HEK293 (cell line): Measurements from ENCODE around the gene RAET1L.

Experiments
- CTCF ChIA-PET: fragments of 350-600 bp; formaldehyde crosslinking; extraction: SDS; loops from one replicate; lab custom pipeline; 2021; ENCODE audit warnings: antibody characterized with exemption; lab: Yijun Ruan, JAX
- POLR2A ChIA-PET: fragments of 300-600 bp; formaldehyde crosslinking; extraction: SDS; loops from one replicate; lab custom pipeline; 2020; ENCODE audit warnings: antibody characterized with exemption, inconsistent platforms; lab: Yijun Ruan, JAX
- H3K27ac ChIP-seq: fragments of 200-500 bp; sonication (Bioruptor generic); 2 replicates; pipeline ENCODE4 v1.5.1; 2014; ENCODE audit warnings: low read depth, low read length, control low read depth, inconsistent platforms; ENCODE audit errors: extremely low read depth
- H3K36me3 ChIP-seq, 2 experiments: fragments of 200-500 bp in 1 of 2; sonication (Bioruptor generic) in 1 of 2; 1 replicate in 1 of 2; 2 replicates in 1 of 2; pipeline ENCODE4 v1.5.1; 2014 to 2017; ENCODE audit warnings: inconsistent platforms in 2 of 2, low read length in 2 of 2; ENCODE audit not compliant: control insufficient read depth in 2 of 2, insufficient read depth in 1 of 2
- H3K4me1 ChIP-seq: fragments of 200-500 bp; sonication (Bioruptor generic); 2 replicates; pipeline ENCODE4 v1.5.1; 2014; ENCODE audit warnings: mild to moderate bottlenecking, low read length, inconsistent platforms; ENCODE audit not compliant: control insufficient read depth, insufficient read depth
- H3K4me3 ChIP-seq: 2 replicates; pipeline ENCODE4 v1.5.1; 2011; ENCODE audit warnings: low read depth, mild to moderate bottlenecking, control low read depth, low read length, moderate library complexity
- H3K9me3 ChIP-seq: fragments of 200-500 bp; sonication (Bioruptor generic); 2 replicates; pipeline ENCODE4 v1.5.1; 2014; ENCODE audit warnings: low read depth, low read length, inconsistent platforms; ENCODE audit not compliant: control insufficient read depth, insufficient read depth
- MYNN ChIP-seq: fragments of 450-650 bp; formaldehyde crosslinking; IDR thresholded peaks from 2 replicates; pipeline ENCODE4 v1.5.1; 2016; ENCODE audit warnings: missing biosample characterization, missing genetic modification characterization, borderline replicate concordance
- PBX3 ChIP-seq: sonication (generic); formaldehyde crosslinking; IDR thresholded peaks from 2 replicates; pipeline ENCODE4 v1.8.1; 2022; ENCODE audit warnings: mild to moderate bottlenecking, moderate library complexity, missing genetic modification reagents
- PRDM10 ChIP-seq: fragments of 450-650 bp; formaldehyde crosslinking; IDR thresholded peaks from 2 replicates; pipeline ENCODE4 v1.5.1; 2016; ENCODE audit warnings: missing biosample characterization, missing genetic modification characterization
- SCRT1 ChIP-seq: fragments of 450-650 bp; formaldehyde crosslinking; IDR thresholded peaks from 2 replicates; pipeline ENCODE4 v1.5.1; 2016; ENCODE audit warnings: missing biosample characterization, missing genetic modification characterization, borderline replicate concordance
- YY1 ChIP-seq: fragments of 450-650 bp; formaldehyde crosslinking; IDR thresholded peaks from 2 replicates; pipeline ENCODE4 v1.5.1; 2018; ENCODE audit warnings: missing biosample characterization, missing genetic modification characterization
- ZBTB7A ChIP-seq: fragments of 450-650 bp; formaldehyde crosslinking; IDR thresholded peaks from 2 replicates; pipeline ENCODE4 v1.5.1; 2016; ENCODE audit warnings: low read depth, missing biosample characterization, missing genetic modification characterization
- ZFHX2 ChIP-seq: fragments of 450-650 bp; formaldehyde crosslinking; conservative IDR thresholded peaks from 2 replicates; pipeline ENCODE4 v1.5.1; 2016; ENCODE audit warnings: missing biosample characterization, missing genetic modification characterization
- ZNF146 ChIP-seq: fragments of 450-650 bp; formaldehyde crosslinking; IDR thresholded peaks from 2 replicates; pipeline ENCODE4 v1.5.1; 2016; ENCODE audit warnings: missing biosample characterization, missing genetic modification characterization
- ZNF184 ChIP-seq: fragments of 450-650 bp; IDR thresholded peaks from 2 replicates; pipeline ENCODE4 v1.5.1; 2018; ENCODE audit warnings: missing biosample characterization, mild to moderate bottlenecking, missing genetic modification characterization
- ZNF221 ChIP-seq: fragments of 450-650 bp; formaldehyde crosslinking; IDR thresholded peaks from 2 replicates; pipeline ENCODE4 v1.5.1; 2017; ENCODE audit warnings: missing biosample characterization, missing genetic modification characterization, borderline replicate concordance
- ZNF239 ChIP-seq: fragments of 450-650 bp; formaldehyde crosslinking; IDR thresholded peaks from 2 replicates; pipeline ENCODE4 v1.5.1; 2016; ENCODE audit warnings: missing biosample characterization, missing genetic modification characterization
- ZNF398 ChIP-seq: fragments of 450-650 bp; formaldehyde crosslinking; IDR thresholded peaks from 2 replicates; pipeline ENCODE4 v1.5.1; 2017; ENCODE audit warnings: missing biosample characterization, missing genetic modification characterization
- ZNF416 ChIP-seq: fragments of 450-650 bp; formaldehyde crosslinking; IDR thresholded peaks from 2 replicates; pipeline ENCODE4 v1.5.1; 2016; ENCODE audit warnings: missing biosample characterization, missing genetic modification characterization
- ZNF449 ChIP-seq: fragments of 450-650 bp; formaldehyde crosslinking; IDR thresholded peaks from 2 replicates; pipeline ENCODE4 v1.5.1; 2017; ENCODE audit warnings: missing biosample characterization, mild to moderate bottlenecking, missing genetic modification characterization, moderate library complexity
- ZNF530 ChIP-seq: fragments of 450-650 bp; formaldehyde crosslinking; IDR thresholded peaks from 2 replicates; pipeline ENCODE4 v1.5.1; 2016; ENCODE audit warnings: low read depth, missing biosample characterization, missing genetic modification characterization
- ZNF561 ChIP-seq: fragments of 450-650 bp; IDR thresholded peaks from 2 replicates; pipeline ENCODE4 v1.5.1; 2018; ENCODE audit warnings: missing biosample characterization, missing genetic modification characterization, borderline replicate concordance
- ZNF664 ChIP-seq: fragments of 450-650 bp; formaldehyde crosslinking; IDR thresholded peaks from 2 replicates; pipeline ENCODE4 v1.5.1; 2016; ENCODE audit warnings: missing biosample characterization, missing genetic modification characterization
- ZNF677 ChIP-seq: fragments of 450-650 bp; IDR thresholded peaks from 2 replicates; pipeline ENCODE4 v1.5.0; 2018; ENCODE audit warnings: missing biosample characterization, mild to moderate bottlenecking, missing genetic modification characterization, moderate library complexity
- ZNF76 ChIP-seq: fragments of 450-650 bp; formaldehyde crosslinking; IDR thresholded peaks from 2 replicates; pipeline ENCODE4; 2016; ENCODE audit warnings: low read depth, missing biosample characterization, missing genetic modification characterization, borderline replicate concordance
- ZSCAN30 ChIP-seq: fragments of 450-650 bp; IDR thresholded peaks from 2 replicates; pipeline ENCODE4 v1.5.1; 2018; ENCODE audit warnings: missing biosample characterization, mild to moderate bottlenecking, missing genetic modification characterization, moderate library complexity
- ZSCAN4 ChIP-seq: fragments of 450-650 bp; formaldehyde crosslinking; IDR thresholded peaks from 2 replicates; pipeline ENCODE4 v1.5.1; 2017; ENCODE audit warnings: missing biosample characterization, missing genetic modification characterization
- TF ChIP-seq, protein P1 (sequence below): fragments of 450-650 bp; formaldehyde crosslinking; IDR thresholded peaks from 2 replicates; pipeline ENCODE4 v1.5.1; 2016; ENCODE audit warnings: missing biosample characterization, missing genetic modification characterization
- TF ChIP-seq, protein P2 (sequence below): fragments of 450-650 bp; formaldehyde crosslinking; IDR thresholded peaks from 2 replicates; pipeline ENCODE4 v1.5.1; 2016; ENCODE audit warnings: missing biosample characterization, missing genetic modification characterization

RAET1L gene

DNA sequence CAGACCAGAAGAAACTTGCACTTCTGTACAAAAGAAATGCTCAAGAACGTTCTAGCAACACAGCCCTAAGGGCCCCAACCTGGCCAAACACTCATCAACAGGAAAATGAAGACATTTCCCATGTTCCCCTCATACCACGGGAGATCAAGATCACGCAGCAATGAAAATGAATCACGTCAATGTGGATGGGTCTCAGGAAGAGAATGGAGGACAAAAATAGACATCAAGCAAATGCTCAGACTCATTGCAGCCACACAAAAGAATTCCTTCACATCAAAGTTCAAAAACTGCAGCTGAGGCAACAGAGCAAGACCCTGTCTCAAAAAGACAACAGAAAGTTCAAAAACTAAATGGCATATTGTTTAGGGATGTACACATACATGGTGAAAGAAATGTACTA, 25.5 kb upstream of the RAET1L start (continued):
- no peak for TF ChIP-seq ZNF664 (tag by site-specific recombination)
- no peak for TF ChIP-seq YY1 (tag by site-specific recombination)
- no peak for TF ChIP-seq PRDM10
- TF ChIP-seq ZNF221 (tag by site-specific recombination) = no peak
- TF ChIP-seq ZNF184 (tag by site-specific recombination) = no peak
- no peak for TF ChIP-seq ZNF449 (tag by site-specific recombination)
- TF ChIP-seq ZNF561 (tag by site-specific recombination) = no peak
- no peak for TF ChIP-seq ZFHX2
- no peak for TF ChIP-seq ZSCAN30 (tag by site-specific recombination)
- no peak for TF ChIP-seq ZNF530 (tag by site-specific recombination)
- no peak for TF ChIP-seq ZSCAN4

GRCh38 chr6:150048099-150048498, 22.8 kb upstream of the RAET1L start:
- Histone ChIP-seq H3K27ac (no peak overlapping the region), H3K4me1 (no peaks in the 10 kb centered on the region), H3K36me3 (no peaks in the 10 kb centered on the region), H3K9me3 (no peaks in the 10 kb centered on the region), H3K4me3 (no peak overlapping the region)
- ChIA-PET CTCF (no interaction called here), POLR2A (no interaction called here)
- TF ChIP-seq ZNF239 (tag by site-specific recombination) (no peak), ZNF184 (tag by site-specific recombination) (no peak), PBX3 (CRISPR knock-in tag) (no peak), SCRT1 (tag by site-specific recombination) (no peak), ZBTB7A (tag by site-specific recombination) (no peak), MYNN (tag by site-specific recombination) (no peak), ZNF677 (tag by site-specific recombination) (no peak), ZNF416 (no peak), ZNF398 (no peak), ZNF76 (tag by site-specific recombination) (no peak), ZNF146 (tag by site-specific recombination) (no peak)
- TF ChIP-seq, protein P1, sequence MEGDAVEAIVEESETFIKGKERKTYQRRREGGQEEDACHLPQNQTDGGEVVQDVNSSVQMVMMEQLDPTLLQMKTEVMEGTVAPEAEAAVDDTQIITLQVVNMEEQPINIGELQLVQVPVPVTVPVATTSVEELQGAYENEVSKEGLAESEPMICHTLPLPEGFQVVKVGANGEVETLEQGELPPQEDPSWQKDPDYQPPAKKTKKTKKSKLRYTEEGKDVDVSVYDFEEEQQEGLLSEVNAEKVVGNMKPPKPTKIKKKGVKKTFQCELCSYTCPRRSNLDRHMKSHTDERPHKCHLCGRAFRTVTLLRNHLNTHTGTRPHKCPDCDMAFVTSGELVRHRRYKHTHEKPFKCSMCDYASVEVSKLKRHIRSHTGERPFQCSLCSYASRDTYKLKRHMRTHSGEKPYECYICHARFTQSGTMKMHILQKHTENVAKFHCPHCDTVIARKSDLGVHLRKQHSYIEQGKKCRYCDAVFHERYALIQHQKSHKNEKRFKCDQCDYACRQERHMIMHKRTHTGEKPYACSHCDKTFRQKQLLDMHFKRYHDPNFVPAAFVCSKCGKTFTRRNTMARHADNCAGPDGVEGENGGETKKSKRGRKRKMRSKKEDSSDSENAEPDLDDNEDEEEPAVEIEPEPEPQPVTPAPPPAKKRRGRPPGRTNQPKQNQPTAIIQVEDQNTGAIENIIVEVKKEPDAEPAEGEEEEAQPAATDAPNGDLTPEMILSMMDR (tag by site-specific recombination) = no peak
- TF ChIP-seq, protein P2, sequence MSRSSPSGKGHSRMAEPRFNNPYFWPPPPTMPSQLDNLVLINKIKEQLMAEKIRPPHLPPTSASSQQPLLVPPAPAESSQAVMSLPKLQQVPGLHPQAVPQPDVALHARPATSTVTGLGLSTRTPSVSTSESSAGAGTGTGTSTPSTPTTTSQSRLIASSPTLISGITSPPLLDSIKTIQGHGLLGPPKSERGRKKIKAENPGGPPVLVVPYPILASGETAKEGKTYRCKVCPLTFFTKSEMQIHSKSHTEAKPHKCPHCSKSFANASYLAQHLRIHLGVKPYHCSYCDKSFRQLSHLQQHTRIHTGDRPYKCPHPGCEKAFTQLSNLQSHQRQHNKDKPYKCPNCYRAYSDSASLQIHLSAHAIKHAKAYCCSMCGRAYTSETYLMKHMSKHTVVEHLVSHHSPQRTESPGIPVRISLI = no peak
